ENCODE measurements around the gene GSG1L.
"Not testable (repeated sequence)": the region's sequence is repeated elsewhere in the genome, so short reads cannot be mapped to it uniquely, and the experiment has no call there.

The GSG1L gene

DNA sequence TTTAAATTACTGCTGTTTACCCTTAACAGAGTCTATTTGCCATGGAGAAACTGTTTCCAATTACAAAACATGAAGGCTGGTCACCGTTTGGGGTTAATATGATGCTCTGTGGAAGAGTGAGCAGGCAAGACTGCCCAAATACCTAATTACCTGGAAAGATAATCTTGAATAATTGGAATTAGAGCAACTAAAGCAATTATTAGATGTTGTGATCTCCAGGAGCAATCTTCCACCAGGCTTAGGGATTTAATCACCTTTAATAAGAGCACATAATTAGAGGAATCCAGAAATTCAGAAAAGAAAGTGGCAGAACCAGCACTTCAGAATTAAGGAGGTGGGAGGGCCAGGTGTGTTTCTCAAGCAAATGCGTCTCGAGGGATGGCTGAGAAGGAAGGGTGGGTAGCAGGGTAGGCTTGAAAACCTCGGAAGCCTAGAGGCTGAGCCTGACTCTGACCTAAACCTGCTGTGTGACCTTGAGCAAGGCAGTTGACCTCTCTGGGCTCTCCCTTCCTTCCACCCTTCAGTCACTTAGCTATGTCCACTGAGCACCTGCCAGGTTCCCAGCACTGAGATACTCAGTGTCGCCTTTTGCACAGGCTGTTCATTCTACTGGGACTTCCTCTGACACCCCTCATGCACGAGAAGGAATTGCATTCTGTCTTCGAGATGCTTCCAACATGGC, 113.2 kb downstream of the GSG1L start:
- H3K27ac Mint-ChIP-seq, result no peak overlapping the region
- H3K4me1 Mint-ChIP-seq, result peaks cover 6% of the 10 kb centered on the region
- DNase-seq (ENCODE audit: low spot score in 2 of 2) (no peak), ATAC-seq (no peak)
- peaks cover 5% of the 10 kb centered on the region for H3K9me3 Mint-ChIP-seq
- H3K4me3 Mint-ChIP-seq, result no peak overlapping the region
- H3K36me3 Mint-ChIP-seq, result no peaks in the 10 kb centered on the region

DNA sequence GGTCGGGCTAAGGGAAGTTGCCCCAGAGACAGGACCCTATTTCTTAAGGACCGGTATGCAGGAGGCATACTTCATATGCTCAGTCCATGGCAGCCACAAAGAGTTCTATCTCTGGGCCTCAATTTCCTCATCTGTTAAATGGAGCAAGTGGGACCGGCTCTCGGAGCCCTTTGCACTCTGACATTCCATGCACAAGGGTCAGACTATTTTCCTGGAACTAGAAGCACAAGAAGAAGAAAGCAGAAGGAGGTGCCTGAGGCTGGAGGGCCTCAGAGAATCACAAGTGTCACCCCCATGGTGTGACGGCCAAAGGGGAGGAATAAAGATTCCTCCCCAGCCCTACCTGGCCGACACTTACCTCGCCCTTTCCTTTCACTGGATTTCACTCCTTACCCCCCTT, 115.8 kb downstream of the GSG1L start:
- no peaks in the 10 kb centered on the region for H3K36me3 Mint-ChIP-seq
- no peak overlapping the region for H3K27ac Mint-ChIP-seq
- H3K4me3 Mint-ChIP-seq, result no peak overlapping the region
- DNase-seq (ENCODE audit: low spot score in 2 of 2) (no peak), ATAC-seq (no peak)
- no peaks in the 10 kb centered on the region for H3K9me3 Mint-ChIP-seq
- peaks cover 6% of the 10 kb centered on the region for H3K4me1 Mint-ChIP-seq

DNA sequence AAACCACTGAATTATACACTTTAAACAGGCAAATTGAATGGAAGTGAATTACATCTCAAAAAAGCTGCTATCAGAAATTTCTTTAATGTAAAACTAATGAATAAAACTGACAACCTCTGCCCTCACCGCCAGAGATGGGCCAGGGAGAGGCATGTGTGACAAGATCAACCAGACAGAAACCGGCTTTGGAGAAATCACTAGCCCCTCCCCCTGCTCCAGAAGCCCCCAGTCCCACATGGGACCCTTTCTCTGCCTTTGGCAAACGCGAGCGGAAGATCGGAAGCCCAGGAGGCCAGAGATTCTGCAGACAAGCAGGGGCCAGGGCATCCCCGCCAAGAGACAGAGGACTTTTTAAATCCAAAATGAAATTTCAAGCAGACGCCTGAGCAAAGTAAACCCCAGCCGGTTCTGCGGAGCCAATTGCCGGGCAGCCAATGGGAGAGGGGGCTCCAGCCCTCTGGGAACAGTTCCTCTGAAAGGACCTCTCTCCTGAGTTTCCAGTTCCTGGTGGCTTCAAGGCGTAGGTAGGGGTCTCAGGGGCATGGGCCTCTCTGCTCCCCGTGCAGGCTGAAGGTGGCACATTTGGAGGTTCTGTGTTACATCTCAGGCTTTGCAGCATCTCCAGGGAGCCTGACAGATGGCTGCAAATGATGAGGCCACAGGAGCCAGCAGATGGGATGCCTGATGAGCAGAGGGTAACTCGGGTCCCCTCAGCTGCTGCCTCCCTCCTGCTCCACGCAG, 118.1 kb downstream of the GSG1L start:
- ATAC-seq, result no peak
- no peak for DNase-seq (ENCODE audit: low spot score in 2 of 2)
- Mint-ChIP-seq H3K27ac (no peak overlapping the region), H3K4me3 (no peak overlapping the region), H3K36me3 (no peaks in the 10 kb centered on the region), H3K4me1 (peaks cover 6% of the 10 kb centered on the region), H3K9me3 (no peaks in the 10 kb centered on the region)

DNA sequence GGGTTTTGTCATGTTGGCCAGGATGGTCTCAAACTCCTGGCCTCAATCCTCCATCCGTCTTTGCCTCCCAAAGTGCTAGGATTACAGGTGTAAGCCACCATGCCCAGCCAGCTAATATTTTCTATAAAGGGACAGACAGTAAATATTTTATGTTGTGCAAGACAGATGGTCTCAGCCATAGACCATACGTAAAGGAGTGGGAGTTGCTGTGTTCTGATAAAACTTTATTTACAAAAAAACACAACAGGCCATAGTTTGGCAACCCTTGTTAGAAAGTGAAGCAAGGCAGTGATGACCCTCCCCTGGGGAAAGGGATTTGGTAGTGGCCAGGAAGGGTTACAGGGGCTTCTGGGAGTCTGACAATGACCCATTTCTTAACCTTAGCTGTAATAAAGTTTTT, 119.7 kb downstream of the GSG1L start:
- Mint-ChIP-seq H3K4me3 (no peak overlapping the region), H3K9me3 (no peaks in the 10 kb centered on the region), H3K27ac (no peak overlapping the region), H3K4me1 (peaks cover 6% of the 10 kb centered on the region), H3K36me3 (no peaks in the 10 kb centered on the region)
- ATAC-seq, result no peak
- no peak for DNase-seq (ENCODE audit: low spot score in 2 of 2)

DNA sequence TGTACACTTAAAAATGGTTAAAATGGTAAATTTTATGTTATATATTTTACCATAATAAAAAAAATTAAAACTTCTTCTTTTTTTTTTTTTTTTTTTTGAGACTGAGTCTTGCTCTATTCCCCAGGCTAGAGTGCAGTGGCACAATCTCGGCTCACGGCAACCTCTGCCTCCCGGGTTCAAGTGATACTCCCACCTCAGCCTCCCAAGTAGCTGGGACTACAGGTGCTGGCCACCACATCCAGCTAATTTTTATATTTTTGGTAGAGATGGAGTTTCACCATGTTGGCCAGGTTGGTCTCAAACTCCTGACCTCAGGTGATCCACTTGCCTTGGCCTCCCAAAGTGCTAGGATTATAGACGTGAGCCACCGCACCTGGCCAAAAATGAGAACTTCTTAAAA, 121.4 kb downstream of the GSG1L start:
- H3K4me3 Mint-ChIP-seq; ATAC-seq; H3K36me3 Mint-ChIP-seq; H3K4me1 Mint-ChIP-seq; DNase-seq (ENCODE audit: low spot score in 2 of 2); H3K27ac Mint-ChIP-seq; H3K9me3 Mint-ChIP-seq: not testable (repeated sequence)

DNA sequence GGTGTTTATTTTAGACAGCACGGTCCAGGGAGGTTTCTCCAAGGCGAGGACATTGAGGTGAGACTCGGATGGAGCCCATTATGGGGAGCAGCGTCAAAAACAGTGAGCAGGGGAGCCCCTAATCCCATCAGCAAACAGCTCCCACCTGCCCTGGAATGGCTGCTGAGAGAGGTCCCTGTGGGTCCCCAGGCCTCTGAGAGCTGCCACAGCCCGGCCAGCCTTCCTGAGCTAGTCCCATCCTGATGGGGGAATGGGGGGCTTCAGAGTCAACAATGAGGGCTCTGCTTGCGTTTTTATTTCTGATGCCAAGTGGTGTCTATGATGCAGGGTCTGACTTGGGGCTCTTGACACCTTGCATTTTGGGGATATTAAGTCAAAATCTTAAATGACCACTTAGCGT, 128.4 kb downstream of the GSG1L start:
- H3K36me3 Mint-ChIP-seq, result no peaks in the 10 kb centered on the region
- no peak overlapping the region for H3K27ac Mint-ChIP-seq
- H3K4me3 Mint-ChIP-seq, result no peak overlapping the region
- peaks cover 2% of the 10 kb centered on the region for H3K9me3 Mint-ChIP-seq
- no peak for DNase-seq (ENCODE audit: low spot score in 2 of 2)
- no peaks in the 10 kb centered on the region for H3K4me1 Mint-ChIP-seq
- no peak for ATAC-seq

DNA sequence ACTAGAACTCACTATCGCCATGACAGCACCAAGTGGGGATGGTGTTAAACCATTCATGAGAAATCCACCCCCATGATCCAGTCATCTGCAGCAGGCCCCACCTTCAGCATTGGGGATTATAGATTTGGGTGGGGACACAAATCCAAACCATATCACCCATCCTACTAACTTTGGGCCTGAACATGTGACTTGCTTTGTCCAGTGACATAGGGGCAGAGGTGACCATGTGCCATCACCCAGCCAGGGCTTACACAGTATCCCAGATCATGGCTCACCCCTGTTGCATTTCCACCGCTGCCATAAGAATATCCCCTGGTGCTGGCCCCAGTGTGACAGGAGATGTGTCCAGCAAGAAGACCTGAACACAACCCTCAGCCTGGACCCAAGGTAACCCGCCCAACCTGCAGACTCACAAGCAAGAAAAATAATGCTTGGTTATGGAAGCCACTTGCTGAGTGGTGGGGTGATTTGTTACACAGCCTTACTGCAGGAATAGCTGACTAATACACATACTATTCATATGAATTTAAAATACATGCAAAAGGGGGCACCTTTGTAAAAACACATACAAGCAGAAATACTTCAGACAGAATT, 130.9 kb downstream of the GSG1L start:
- Mint-ChIP-seq H3K36me3 (no peaks in the 10 kb centered on the region), H3K27ac (no peak overlapping the region), H3K4me1 (no peaks in the 10 kb centered on the region), H3K4me3 (no peak overlapping the region), H3K9me3 (peaks cover 2% of the 10 kb centered on the region)
- DNase-seq (ENCODE audit: low spot score in 2 of 2) (no peak), ATAC-seq (no peak)

DNA sequence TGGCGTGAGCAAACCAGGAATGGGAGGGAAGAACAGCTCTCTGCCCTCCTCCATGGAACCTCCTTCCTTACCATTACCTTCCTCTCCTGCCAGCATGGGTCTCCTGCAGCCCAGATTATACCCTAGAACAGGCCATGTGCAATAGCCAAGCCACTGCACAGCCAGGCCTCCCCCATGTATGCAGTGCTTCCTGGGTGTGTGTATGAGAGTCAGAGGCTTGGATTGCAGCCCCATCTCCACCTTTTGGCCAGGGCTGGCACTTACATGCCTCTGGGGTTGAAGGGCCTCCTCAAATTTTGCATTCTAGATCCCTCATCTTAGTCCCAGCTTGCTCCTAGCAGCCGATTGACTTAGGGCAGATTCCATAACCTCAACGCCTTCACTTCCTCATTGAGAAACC, 133.7 kb downstream of the GSG1L start:
- Mint-ChIP-seq H3K9me3 (peaks cover 2% of the 10 kb centered on the region), H3K36me3 (no peaks in the 10 kb centered on the region), H3K4me1 (peaks cover 8% of the 10 kb centered on the region), H3K27ac (no peak overlapping the region), H3K4me3 (no peak overlapping the region)
- DNase-seq (ENCODE audit: low spot score in 2 of 2) (no peak), ATAC-seq (no peak)

DNA sequence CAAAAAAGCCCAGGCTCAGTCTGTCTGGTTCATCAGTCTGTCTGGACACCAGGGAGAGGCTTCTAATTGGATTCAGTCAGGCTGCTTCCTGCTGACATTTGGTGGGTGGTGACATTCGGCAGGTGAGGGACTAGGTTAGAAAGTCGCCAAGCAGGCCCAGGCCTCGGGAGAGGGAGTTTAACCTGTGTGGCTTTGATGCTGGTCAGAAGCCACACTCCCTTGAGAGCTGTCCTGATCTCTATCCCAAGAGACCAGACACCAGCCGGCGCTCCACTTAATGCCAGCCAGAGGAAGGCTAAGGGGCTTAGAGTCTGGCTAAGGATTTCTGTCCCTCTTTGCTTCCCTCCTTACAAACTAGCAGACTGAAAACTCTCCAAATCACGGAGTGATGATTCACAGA, 135.0 kb downstream of the GSG1L start:
- no peak for DNase-seq (ENCODE audit: low spot score in 2 of 2)
- no peaks in the 10 kb centered on the region for H3K36me3 Mint-ChIP-seq
- ATAC-seq, result no peak
- H3K4me3 Mint-ChIP-seq, result no peak overlapping the region
- peaks cover 2% of the 10 kb centered on the region for H3K9me3 Mint-ChIP-seq
- no peak overlapping the region for H3K27ac Mint-ChIP-seq
- peaks cover 8% of the 10 kb centered on the region for H3K4me1 Mint-ChIP-seq

DNA sequence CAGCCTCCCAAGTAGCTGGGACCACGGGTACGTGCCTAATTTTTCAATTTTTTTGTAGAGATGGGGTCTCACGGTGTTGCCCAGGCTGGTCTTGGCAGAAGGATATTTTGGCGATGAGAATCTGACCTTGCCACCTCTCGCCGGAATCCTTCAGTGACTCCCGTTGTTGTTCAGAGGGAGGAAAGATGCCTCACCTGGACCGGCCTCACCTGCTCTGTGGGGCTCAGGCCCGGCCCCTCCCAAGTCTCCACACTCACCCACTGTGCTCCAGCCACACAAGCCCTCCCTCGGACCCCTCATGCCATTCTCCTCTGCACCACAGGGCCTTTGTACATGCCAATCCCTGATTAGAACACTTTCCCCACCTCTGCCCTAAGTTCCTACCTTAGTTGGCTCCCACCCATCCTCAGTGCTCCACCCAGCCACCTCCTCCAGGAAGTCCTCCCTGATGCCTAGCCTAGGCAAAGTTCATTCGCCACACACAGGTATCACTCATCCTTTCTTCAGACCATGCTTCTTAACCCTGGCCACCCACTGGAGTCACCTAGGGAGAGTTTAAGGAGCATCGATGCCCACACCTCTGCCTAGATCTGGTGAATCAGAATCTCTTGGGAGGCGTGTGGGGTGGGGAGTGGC, 136.1 kb downstream of the GSG1L start:
- Mint-ChIP-seq H3K36me3 (no peaks in the 10 kb centered on the region), H3K9me3 (peaks cover 2% of the 10 kb centered on the region), H3K27ac (no peak overlapping the region), H3K4me1 (peaks cover 8% of the 10 kb centered on the region), H3K4me3 (no peak overlapping the region)
- ATAC-seq, result no peak
- no peak for DNase-seq (ENCODE audit: low spot score in 2 of 2)

DNA sequence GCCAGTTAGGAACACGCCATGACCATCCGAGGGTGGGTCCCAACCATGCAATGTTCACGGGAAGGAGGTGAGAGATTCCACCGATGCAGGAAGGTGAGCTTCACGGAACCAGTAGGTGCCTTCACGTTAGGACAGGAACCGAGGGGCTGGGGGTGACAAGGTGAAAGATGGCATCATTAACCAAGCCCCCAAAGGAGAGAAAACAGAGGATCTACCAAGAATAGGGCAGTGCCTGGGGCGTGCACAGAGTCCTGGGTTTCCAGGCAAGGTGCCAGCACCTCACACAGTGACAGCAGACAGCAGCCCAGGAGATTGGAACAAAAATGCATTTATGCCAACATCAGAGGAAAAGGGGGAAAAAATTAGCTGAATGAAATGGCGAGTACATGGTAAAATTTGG, 137.9 kb downstream of the GSG1L start:
- Mint-ChIP-seq H3K4me3 (no peak overlapping the region), H3K4me1 (peaks cover 8% of the 10 kb centered on the region), H3K27ac (no peak overlapping the region), H3K9me3 (no peaks in the 10 kb centered on the region), H3K36me3 (no peaks in the 10 kb centered on the region)
- DNase-seq (ENCODE audit: low spot score in 2 of 2), result no peak
- ATAC-seq, result no peak

DNA sequence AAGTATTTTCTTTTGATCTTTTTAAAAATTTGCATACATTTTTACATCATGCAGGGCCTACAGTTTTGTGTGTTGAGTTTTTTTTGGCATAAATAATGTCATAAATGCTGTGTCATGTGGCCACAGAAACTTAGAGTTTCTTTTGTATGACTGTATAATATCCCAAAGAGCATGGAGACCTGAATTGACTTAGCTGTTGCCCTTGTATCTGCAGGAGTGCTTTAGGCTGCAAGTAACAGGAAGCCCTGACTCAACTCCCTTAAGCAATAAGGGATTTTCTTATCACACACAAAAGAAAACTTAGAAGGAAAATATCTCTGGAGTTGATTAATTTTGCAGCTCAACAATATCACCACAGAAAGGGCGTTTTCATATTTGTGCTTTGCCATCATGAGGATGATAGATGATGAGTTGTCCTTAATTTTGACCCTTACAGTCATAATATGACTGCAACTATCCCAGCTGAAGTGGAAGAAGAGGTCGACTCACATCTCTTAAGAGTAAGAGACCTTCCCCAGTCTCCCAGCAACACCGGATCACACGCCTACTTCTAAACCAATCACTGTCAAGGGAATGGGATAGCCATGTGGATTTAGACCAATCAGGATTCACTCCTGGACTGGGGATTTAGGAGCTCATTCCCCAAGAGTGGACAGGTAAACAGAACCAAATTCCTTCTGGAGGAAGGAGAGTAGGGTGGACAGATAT, 138.9 kb downstream of the GSG1L start:
- H3K27ac Mint-ChIP-seq, result no peak overlapping the region
- no peak for DNase-seq (ENCODE audit: low spot score in 2 of 2)
- ATAC-seq, result no peak
- H3K36me3 Mint-ChIP-seq, result no peaks in the 10 kb centered on the region
- H3K4me3 Mint-ChIP-seq, result no peak overlapping the region
- peaks cover 8% of the 10 kb centered on the region for H3K4me1 Mint-ChIP-seq
- no peaks in the 10 kb centered on the region for H3K9me3 Mint-ChIP-seq

DNA sequence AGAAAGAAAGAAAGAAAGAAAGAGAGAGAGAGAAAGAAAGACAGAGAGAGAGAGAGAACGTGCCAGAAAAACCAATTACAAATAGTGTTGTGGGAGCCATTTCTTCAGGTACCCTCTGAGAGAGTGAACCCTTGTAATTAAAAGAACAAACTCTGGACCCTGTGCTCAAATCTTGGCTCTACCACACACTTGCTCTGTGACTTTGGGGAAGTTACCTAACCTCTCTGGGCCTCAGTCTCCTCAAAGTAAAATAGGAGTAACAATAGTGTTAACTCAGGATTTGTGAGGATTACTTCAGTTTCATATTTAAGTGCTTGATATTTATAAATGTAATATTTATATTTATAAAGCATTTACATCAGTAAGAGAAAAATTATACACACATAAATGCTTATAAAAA, 139.8 kb downstream of the GSG1L start:
- Mint-ChIP-seq H3K36me3 (no peaks in the 10 kb centered on the region), H3K27ac (no peak overlapping the region), H3K4me3 (no peak overlapping the region), H3K4me1 (peaks cover 8% of the 10 kb centered on the region), H3K9me3 (no peaks in the 10 kb centered on the region)
- ATAC-seq (no peak), DNase-seq (ENCODE audit: low spot score in 2 of 2) (no peak)

DNA sequence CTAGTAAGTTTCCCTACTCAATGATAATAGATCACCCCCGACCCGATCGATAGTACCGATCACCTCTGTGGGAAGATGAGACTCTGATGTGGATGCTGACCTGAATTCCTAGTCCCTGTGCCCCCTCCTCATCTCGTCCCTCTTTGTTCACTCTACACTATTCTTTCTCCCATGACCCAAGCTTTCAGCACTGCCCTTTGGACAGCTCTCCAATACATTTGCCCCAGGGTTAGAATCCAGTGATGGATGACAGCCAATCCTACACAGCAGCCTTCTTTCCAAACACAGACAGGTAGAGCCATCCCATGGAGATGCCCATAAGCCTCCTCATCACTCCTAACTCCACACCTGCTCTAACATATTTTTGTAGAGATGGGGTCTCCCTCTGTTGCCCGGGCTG, 141.1 kb downstream of the GSG1L start:
- Mint-ChIP-seq H3K4me3 (no peak overlapping the region), H3K9me3 (no peaks in the 10 kb centered on the region), H3K4me1 (peaks cover 8% of the 10 kb centered on the region), H3K27ac (no peak overlapping the region), H3K36me3 (no peaks in the 10 kb centered on the region)
- ATAC-seq (no peak), DNase-seq (ENCODE audit: low spot score in 2 of 2) (no peak)

DNA sequence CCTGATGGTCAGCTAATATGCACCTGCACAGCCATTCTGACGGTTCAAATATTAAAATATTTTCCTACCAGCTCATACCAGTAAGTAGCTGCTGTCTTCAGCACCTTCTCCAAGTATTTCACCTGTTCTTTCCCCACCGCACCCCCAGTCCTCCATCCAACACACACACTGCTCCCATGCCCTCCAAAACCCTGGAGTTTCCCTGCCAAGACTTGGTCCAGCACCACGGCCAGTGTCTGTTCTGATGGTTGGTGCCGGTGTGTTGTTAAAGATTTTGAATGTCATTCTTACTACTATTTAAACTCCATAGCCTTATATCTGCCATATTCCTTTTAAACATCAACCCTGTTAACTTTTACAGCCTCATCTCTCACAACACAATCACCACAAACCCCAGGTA, 142.4 kb downstream of the GSG1L start:
- ATAC-seq, result no peak
- Mint-ChIP-seq H3K27ac (no peak overlapping the region), H3K36me3 (no peaks in the 10 kb centered on the region), H3K4me3 (no peak overlapping the region), H3K4me1 (peaks cover 8% of the 10 kb centered on the region), H3K9me3 (no peaks in the 10 kb centered on the region)
- no peak for DNase-seq (ENCODE audit: low spot score in 2 of 2)

Measured in stimulated activated effector memory CD8-positive, alpha-beta T cell treated with anti-CD3 and anti-CD28 coated beads, Interleukin-12 subunit alpha, Interleukin-12 subunit beta, amount 100 ng/mL, for 72 hours (primary cell).